CD14-positive monocyte (primary cell): ENCODE results near the gene BLVRB. TPM values are rescaled to one million over a fixed set of nuclear protein-coding genes. Genes with fewer than 3 reads are reported as not detected.

Experiments
- DNase-seq, 3 donors: peaks; one replicate each; pipeline ENCODE4 v3.0.0-alpha.2; 2011 to 2022
- H2AFZ ChIP-seq: 2 replicates; pipeline ENCODE4 v1.6.0; 2012; ENCODE audit warnings: mild to moderate bottlenecking, low read depth, low read length, inconsistent platforms; ENCODE audit not compliant: insufficient read depth, poor library complexity, severe bottlenecking
- H3K27ac ChIP-seq, 2 donors: 1 replicate in 1 of 2; 2 replicates in 1 of 2; pipeline ENCODE4 v1.5.1; 2012 to 2013; ENCODE audit warnings: low read length in 2 of 2, control low read depth in 1 of 2, inconsistent platforms in 1 of 2, low read depth in 1 of 2, mild to moderate bottlenecking in 1 of 2
- H3K27me3 ChIP-seq, 2 donors: one replicate each; pipeline versions ENCODE4 v1.6.0 to v1.6.1; 2011 to 2013; ENCODE audit warnings: low read length in 2 of 2; ENCODE audit not compliant: control insufficient read depth in 2 of 2, insufficient read depth in 2 of 2
- H3K36me3 ChIP-seq, 2 donors: replicated peaks in 1 of 2; 1 replicate in 1 of 2; 2 replicates in 1 of 2; pipeline versions ENCODE4 v1.5.1 to v1.6.1; 2012 to 2013; ENCODE audit warnings: low read length in 2 of 2, control low read depth in 1 of 2, inconsistent platforms in 1 of 2, mild to moderate bottlenecking in 1 of 2; ENCODE audit not compliant: insufficient read depth in 2 of 2, control insufficient read depth in 1 of 2
- H3K4me1 ChIP-seq, 2 donors: 1 replicate in 1 of 2; 2 replicates in 1 of 2; pipeline versions ENCODE4 v1.5.1 to v1.6.1; 2012 to 2013; ENCODE audit warnings: low read length in 2 of 2, control low read depth in 1 of 2, inconsistent platforms in 1 of 2, mild to moderate bottlenecking in 1 of 2, moderate library complexity in 1 of 2; ENCODE audit not compliant: insufficient read depth in 2 of 2, control insufficient read depth in 1 of 2
- H3K4me2 ChIP-seq: replicated peaks from 2 replicates; pipeline ENCODE3; 2012; ENCODE audit warnings: low read length, moderate library complexity, mild to moderate bottlenecking; ENCODE audit not compliant: poor library complexity, severe bottlenecking; ENCODE audit errors: extremely low read depth
- H3K4me3 ChIP-seq, 3 experiments: fragments of 200-600 bp in 1 of 3; sonication (generic) in 1 of 3; replicated peaks in 1 of 3; 1 replicate in 2 of 3; 2 replicates in 1 of 3; pipeline ENCODE4 v1.5.1; 2011 to 2013; ENCODE audit warnings: low read length in 3 of 3, mild to moderate bottlenecking in 3 of 3, control low read depth in 2 of 3, low read depth in 2 of 3, inconsistent platforms in 1 of 3, moderate library complexity in 1 of 3
- H3K79me2 ChIP-seq: 2 replicates; pipeline ENCODE4 v1.6.0; 2012; ENCODE audit warnings: mild to moderate bottlenecking, control low read depth, inconsistent platforms, low read length, moderate library complexity; ENCODE audit not compliant: insufficient read depth
- H3K9ac ChIP-seq: 2 replicates; pipeline ENCODE4 v1.6.0; 2017; ENCODE audit warnings: low read length, mild to moderate bottlenecking; ENCODE audit not compliant: insufficient read depth, poor library complexity, severe bottlenecking
- H3K9me3 ChIP-seq, 2 donors: replicated peaks in 1 of 2; 1 replicate in 1 of 2; 2 replicates in 1 of 2; pipeline versions ENCODE4 v1.5.1 to v1.6.1; 2012 to 2013; ENCODE audit warnings: low read length in 2 of 2, control low read depth in 1 of 2; ENCODE audit not compliant: control insufficient read depth in 1 of 2, insufficient read depth in 1 of 2
- H4K20me1 ChIP-seq: 2 replicates; pipeline ENCODE4 v1.6.0; 2012; ENCODE audit warnings: mild to moderate bottlenecking, low read length, control low read depth, moderate library complexity; ENCODE audit not compliant: insufficient read depth
- H3K27ac Mint-ChIP-seq, 7 donors: one replicate each; pipeline ENCODE4 v1.8.0; 2020; ENCODE audit warnings: mild to moderate bottlenecking in 7 of 7, mixed read lengths in 7 of 7, moderate library complexity in 6 of 7, inconsistent platforms in 2 of 7
- H3K27me3 Mint-ChIP-seq, 3 donors: one replicate each; pipeline ENCODE4 v1.8.0; 2021 to 2022; ENCODE audit warnings: low read depth in 3 of 3, mild to moderate bottlenecking in 3 of 3, mixed read lengths in 3 of 3, moderate library complexity in 3 of 3, inconsistent platforms in 1 of 3
- H3K36me3 Mint-ChIP-seq, 2 donors: one replicate each; pipeline ENCODE4 v1.8.0; 2020; ENCODE audit warnings: mixed read lengths in 2 of 2, inconsistent platforms in 1 of 2, mild to moderate bottlenecking in 1 of 2
- H3K4me1 Mint-ChIP-seq: one replicate; pipeline ENCODE4 v1.8.0; 2020; ENCODE audit warnings: mild to moderate bottlenecking, mixed read lengths
- H3K4me3 Mint-ChIP-seq, 2 donors: one replicate each; pipeline ENCODE4 v1.8.0; 2020; ENCODE audit warnings: mild to moderate bottlenecking in 2 of 2, mixed read lengths in 2 of 2, moderate library complexity in 1 of 2
- H3K9me3 Mint-ChIP-seq, 7 donors: one replicate each; pipeline ENCODE4 v1.8.0; 2020 to 2022; ENCODE audit warnings: mixed read lengths in 7 of 7, mild to moderate bottlenecking in 6 of 7, moderate library complexity in 6 of 7, inconsistent platforms in 2 of 7
- WGBS: methylation state at CpG from one replicate; pipeline ENCODE4 v1.1.5; 2013; ENCODE audit warnings: missing lambda C conversion rate; ENCODE audit not compliant: insufficient coverage; 5-methylcytosine and 5-hydroxymethylcytosine counted together
- intact Hi-C, 2 donors: fragments of 100-400 bp; cut with micrococcal nuclease; formaldehyde crosslinking; loops; one replicate each; pipeline versions ENCODE4 v1.15.0 to v1.15.1; 2023
- polyA plus RNA-seq, 3 donors: library from polyadenylated mRNA; depleted of rRNA in 1 of 3; unstranded in 2 of 3; stranded (reverse) in 1 of 3; fragments of 300-500 nt in 2 of 3; fragments of >200 nt in 1 of 3; fragmentation: Illumina TruSeq in 2 of 3; gene quantifications; 1 replicate in 2 of 3; 2 replicates in 1 of 3; pipeline ENCODE4 v1.2.3, GENCODE V29; 2012 to 2021
- TF ChIP-seq, protein P1 (sequence below): fragments of 200-600 bp; IDR thresholded peaks from one replicate; pipeline ENCODE4 v1.8.0; 2022; ENCODE audit warnings: antibody characterized with exemption, mild to moderate bottlenecking

BLVRB gene
- polyA plus RNA-seq, 3 donors = 299 to 625 (median 601) TPM

DNA sequence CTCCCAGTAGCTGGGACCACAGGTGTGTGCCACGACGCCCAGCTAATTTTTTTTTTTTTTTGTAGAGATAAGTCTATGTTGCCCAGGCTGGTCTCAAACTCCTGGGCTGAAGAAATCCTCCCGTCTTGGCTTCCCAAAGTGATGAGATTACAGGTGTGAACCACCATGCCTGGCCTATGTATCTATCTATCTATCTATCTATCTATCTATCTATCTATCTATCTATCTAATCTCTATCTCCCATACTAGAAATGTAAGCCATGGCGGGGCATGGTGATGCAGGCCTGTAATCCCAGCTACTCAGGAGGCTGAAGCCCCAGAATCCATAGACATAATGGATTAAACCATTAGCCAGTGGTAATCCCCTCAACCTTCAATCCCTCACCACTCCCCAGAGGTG, 14.9 kb downstream of the BLVRB start:
- Mint-ChIP-seq H3K27ac (peak overlapping the region in 2 of 7 donors; percentile 23 to 63), H3K9me3 (peaks cover 0 to 2% (median 0%) of the 10 kb centered on the region in 7 donors), H3K27me3 (no peaks in the 10 kb centered on the region), H3K4me1 (no peaks in the 10 kb centered on the region), H3K4me3 (no peak overlapping the region), H3K36me3 (peaks cover 58 to 89% of the 10 kb centered on the region in 2 donors)
- no peak overlapping the region for H3K4me3 ChIP-seq
- H3K27me3 ChIP-seq = no peaks in the 10 kb centered on the region
- H3K27ac ChIP-seq = no peak overlapping the region
- H3K79me2 ChIP-seq = no peaks in the 10 kb centered on the region
- H3K9me3 ChIP-seq = no peaks in the 10 kb centered on the region
- H3K4me2 ChIP-seq = no peak overlapping the region
- H3K4me1 ChIP-seq = no peaks in the 10 kb centered on the region
- H2AFZ ChIP-seq = no peak overlapping the region
- H3K9ac ChIP-seq = no peak overlapping the region
- no peak for DNase-seq
- TF ChIP-seq, protein P1, sequence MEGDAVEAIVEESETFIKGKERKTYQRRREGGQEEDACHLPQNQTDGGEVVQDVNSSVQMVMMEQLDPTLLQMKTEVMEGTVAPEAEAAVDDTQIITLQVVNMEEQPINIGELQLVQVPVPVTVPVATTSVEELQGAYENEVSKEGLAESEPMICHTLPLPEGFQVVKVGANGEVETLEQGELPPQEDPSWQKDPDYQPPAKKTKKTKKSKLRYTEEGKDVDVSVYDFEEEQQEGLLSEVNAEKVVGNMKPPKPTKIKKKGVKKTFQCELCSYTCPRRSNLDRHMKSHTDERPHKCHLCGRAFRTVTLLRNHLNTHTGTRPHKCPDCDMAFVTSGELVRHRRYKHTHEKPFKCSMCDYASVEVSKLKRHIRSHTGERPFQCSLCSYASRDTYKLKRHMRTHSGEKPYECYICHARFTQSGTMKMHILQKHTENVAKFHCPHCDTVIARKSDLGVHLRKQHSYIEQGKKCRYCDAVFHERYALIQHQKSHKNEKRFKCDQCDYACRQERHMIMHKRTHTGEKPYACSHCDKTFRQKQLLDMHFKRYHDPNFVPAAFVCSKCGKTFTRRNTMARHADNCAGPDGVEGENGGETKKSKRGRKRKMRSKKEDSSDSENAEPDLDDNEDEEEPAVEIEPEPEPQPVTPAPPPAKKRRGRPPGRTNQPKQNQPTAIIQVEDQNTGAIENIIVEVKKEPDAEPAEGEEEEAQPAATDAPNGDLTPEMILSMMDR = no peak
- H3K36me3 ChIP-seq = peaks cover 51 to 91% of the 10 kb centered on the region in 2 donors
- intact Hi-C loops = no loop called here
- WGBS = 100% methylated on average over 1 of the region's 4 CpGs
- peaks cover 8% of the 10 kb centered on the region for H4K20me1 ChIP-seq

DNA sequence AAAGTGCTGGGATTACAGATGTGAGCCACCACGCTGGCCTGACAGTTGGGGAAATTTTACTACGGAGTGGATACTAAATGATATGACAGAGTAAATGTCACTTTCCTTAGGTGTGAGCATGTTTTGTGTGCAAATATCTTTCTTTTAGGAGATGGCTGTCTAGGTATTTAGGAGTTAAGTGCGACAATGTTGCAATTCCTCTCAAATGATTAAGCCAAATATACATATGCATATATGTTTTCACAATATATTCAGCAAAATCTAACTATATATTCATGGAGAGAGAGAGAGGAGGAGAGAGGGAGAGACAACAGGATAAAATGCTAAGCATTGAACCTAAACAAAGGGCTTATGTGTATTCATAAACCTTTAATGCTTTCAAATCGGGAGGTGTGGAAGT, 16.0 kb downstream of the BLVRB start:
- no peak overlapping the region for H2AFZ ChIP-seq
- H3K27ac Mint-ChIP-seq = no peak overlapping the region

More for the DNA sequence above, 16.0 kb downstream of the BLVRB start:
- Histone ChIP-seq H4K20me1 (peaks cover 8% of the 10 kb centered on the region), H3K9me3 (no peaks in the 10 kb centered on the region), H3K4me2 (no peak overlapping the region), H3K4me3 (no peak overlapping the region), H3K79me2 (no peaks in the 10 kb centered on the region), H3K27me3 (no peaks in the 10 kb centered on the region), H3K4me1 (peaks cover 6 to 8% of the 10 kb centered on the region in 2 donors), H3K27ac (no peak overlapping the region), H3K36me3 (peaks cover 44 to 79% of the 10 kb centered on the region in 2 donors), H3K9ac (no peak overlapping the region)
- Mint-ChIP-seq H3K27me3 (no peaks in the 10 kb centered on the region), H3K36me3 (peaks cover 49 to 77% of the 10 kb centered on the region in 2 donors), H3K4me3 (no peak overlapping the region), H3K9me3 (peaks cover 0 to 2% (median 0%) of the 10 kb centered on the region in 7 donors), H3K4me1 (peaks cover 5% of the 10 kb centered on the region)
- DNase-seq = no peak
- intact Hi-C loops = no loop called here
- WGBS = 100% methylated on average over 1 of the region's 4 CpGs
- TF ChIP-seq, protein P1 = no peak
